Ishikawa (cell line): ENCODE measurements around the gene NPFFR1.

Experiments
- CEBPB ChIP-seq: IDR thresholded peaks from 2 replicates; pipeline ENCODE4 v1.6.1; 2012
- CREB1 ChIP-seq: IDR thresholded peaks from 2 replicates; pipeline ENCODE4 v1.6.1; 2012; ENCODE audit warnings: low read depth
- EGR1 ChIP-seq: IDR thresholded peaks from 2 replicates; pipeline ENCODE4 v1.6.1; 2012
- EP300 ChIP-seq: IDR thresholded peaks from 2 replicates; pipeline ENCODE4 v1.6.1; 2012; ENCODE audit warnings: borderline replicate concordance
- FOXM1 ChIP-seq: IDR thresholded peaks from 2 replicates; pipeline ENCODE4 v1.6.1; 2012; ENCODE audit warnings: low read depth, borderline replicate concordance
- NFIC ChIP-seq: IDR thresholded peaks from 2 replicates; pipeline ENCODE4 v1.6.1; 2012
- RAD21 ChIP-seq: IDR thresholded peaks from 2 replicates; pipeline ENCODE4 v1.6.1; 2012; ENCODE audit warnings: low read depth
- TAF1 ChIP-seq: IDR thresholded peaks from 2 replicates; pipeline ENCODE4 v1.6.1; 2012; ENCODE audit warnings: low read depth, mild to moderate bottlenecking
- TCF12 ChIP-seq: IDR thresholded peaks from 2 replicates; pipeline ENCODE4 v1.6.1; 2012; ENCODE audit warnings: low read depth
- TEAD4 ChIP-seq: IDR thresholded peaks from 2 replicates; pipeline ENCODE4 v1.6.1; 2012
- YY1 ChIP-seq: IDR thresholded peaks from 2 replicates; pipeline ENCODE4 v1.6.1; 2012; ENCODE audit warnings: low read depth
- ZBTB7A ChIP-seq: IDR thresholded peaks from 2 replicates; pipeline ENCODE4 v1.6.1; 2012; ENCODE audit warnings: low read depth
- TF ChIP-seq, protein P1 (sequence below): IDR thresholded peaks from 2 replicates; pipeline ENCODE4 v1.6.1; 2012
- TF ChIP-seq, protein P2 (sequence below): IDR thresholded peaks from 2 replicates; pipeline ENCODE4 v1.6.1; 2012; ENCODE audit warnings: low read depth, mild to moderate bottlenecking
- TF ChIP-seq, protein P3 (sequence below): IDR thresholded peaks from 2 replicates; pipeline ENCODE4 v1.6.1; 2012

Gene NPFFR1

DNA sequence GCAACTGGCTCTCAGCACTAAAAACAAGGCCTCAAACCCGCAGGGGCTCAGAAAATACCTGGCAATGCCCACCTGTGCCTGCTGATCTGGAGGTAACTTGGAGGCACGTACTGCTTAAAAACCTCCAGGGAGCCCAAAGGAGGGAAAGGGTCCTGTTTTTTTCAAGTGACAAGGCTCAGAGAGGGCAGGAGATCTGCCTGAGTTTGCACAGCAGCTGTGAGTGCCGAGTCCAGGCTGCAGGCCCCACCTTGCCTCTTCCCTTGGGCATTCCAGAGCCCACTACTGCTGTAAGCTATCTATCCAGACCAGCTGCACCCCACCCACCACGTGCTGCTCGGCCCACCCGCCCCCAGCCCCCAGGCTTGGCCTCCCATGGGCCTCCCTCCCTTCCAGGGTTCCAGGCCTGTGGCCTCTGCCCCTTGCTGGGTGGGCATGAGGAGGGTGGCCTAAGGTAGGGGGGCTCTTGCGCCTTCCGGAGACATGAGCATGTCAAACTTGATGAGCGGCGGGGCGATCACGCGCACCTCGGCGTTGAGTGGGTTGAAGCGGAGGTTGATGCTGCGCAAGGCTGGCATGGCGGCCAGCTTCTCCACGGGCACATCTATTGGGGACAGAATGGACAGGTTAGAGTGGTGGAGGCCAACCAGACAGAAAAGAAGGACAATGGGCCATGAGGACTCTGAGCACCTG is 17.2 kb upstream of the NPFFR1 start:
- no peak for TF ChIP-seq CREB1
- TF ChIP-seq, protein P1, sequence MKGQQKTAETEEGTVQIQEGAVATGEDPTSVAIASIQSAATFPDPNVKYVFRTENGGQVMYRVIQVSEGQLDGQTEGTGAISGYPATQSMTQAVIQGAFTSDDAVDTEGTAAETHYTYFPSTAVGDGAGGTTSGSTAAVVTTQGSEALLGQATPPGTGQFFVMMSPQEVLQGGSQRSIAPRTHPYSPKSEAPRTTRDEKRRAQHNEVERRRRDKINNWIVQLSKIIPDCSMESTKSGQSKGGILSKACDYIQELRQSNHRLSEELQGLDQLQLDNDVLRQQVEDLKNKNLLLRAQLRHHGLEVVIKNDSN = no peak
- no peak for TF ChIP-seq CEBPB
- no peak for TF ChIP-seq EP300
- TF ChIP-seq ZBTB7A = no peak
- TF ChIP-seq, protein P2, sequence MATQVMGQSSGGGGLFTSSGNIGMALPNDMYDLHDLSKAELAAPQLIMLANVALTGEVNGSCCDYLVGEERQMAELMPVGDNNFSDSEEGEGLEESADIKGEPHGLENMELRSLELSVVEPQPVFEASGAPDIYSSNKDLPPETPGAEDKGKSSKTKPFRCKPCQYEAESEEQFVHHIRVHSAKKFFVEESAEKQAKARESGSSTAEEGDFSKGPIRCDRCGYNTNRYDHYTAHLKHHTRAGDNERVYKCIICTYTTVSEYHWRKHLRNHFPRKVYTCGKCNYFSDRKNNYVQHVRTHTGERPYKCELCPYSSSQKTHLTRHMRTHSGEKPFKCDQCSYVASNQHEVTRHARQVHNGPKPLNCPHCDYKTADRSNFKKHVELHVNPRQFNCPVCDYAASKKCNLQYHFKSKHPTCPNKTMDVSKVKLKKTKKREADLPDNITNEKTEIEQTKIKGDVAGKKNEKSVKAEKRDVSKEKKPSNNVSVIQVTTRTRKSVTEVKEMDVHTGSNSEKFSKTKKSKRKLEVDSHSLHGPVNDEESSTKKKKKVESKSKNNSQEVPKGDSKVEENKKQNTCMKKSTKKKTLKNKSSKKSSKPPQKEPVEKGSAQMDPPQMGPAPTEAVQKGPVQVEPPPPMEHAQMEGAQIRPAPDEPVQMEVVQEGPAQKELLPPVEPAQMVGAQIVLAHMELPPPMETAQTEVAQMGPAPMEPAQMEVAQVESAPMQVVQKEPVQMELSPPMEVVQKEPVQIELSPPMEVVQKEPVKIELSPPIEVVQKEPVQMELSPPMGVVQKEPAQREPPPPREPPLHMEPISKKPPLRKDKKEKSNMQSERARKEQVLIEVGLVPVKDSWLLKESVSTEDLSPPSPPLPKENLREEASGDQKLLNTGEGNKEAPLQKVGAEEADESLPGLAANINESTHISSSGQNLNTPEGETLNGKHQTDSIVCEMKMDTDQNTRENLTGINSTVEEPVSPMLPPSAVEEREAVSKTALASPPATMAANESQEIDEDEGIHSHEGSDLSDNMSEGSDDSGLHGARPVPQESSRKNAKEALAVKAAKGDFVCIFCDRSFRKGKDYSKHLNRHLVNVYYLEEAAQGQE = no peak
- TF ChIP-seq YY1 = no peak
- TF ChIP-seq TCF12 = no peak

DNA sequence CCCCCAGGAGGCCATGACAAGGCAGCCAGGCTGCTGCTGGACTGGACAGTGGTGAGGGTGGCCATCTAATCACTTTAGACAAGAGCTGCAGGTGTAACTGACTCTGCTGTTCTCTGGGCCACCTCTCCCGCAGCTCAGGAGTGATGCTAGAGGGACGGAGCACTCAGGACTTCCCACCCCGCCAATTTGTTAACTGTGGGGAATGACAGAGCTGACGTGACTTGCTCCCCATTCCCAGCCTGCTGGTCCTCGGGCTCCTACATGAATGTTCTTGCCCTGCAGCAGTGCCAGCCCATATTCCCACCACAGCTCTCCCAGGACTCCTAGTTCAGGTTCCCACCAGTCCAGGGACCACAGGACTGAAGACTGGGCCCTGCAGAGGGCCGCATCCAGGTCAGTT is 16.7 kb upstream of the NPFFR1 start:
- TF ChIP-seq TEAD4 = no peak
- no peak for TF ChIP-seq CREB1

DNA sequence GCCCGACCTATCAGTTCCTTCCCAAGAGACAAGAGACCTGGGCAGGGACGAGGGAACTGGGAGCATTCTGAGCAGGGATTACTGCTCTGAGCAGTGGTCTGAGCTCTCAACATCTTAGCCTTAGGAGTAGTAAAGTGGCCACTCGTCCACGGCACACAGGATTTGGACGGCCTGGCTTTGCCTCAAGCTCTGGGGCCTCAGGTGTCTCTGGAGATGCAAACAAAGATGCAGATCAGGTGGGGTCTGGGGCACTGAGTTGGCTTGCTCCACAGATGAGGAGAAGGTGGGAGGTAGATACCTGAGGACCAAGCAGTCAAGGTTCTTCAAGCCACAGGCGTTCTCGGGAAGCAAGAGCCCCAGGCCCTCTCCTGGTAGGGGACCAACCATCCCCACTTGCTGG is 16.1 kb upstream of the NPFFR1 start:
- TF ChIP-seq, protein P1 = no peak
- no peak for TF ChIP-seq YY1
- TF ChIP-seq, protein P3, sequence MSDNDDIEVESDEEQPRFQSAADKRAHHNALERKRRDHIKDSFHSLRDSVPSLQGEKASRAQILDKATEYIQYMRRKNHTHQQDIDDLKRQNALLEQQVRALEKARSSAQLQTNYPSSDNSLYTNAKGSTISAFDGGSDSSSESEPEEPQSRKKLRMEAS = no peak
- no peak for TF ChIP-seq EGR1
- TF ChIP-seq RAD21 = no peak
- no peak for TF ChIP-seq TAF1
- no peak for TF ChIP-seq CREB1
- TF ChIP-seq TCF12 = no peak
- TF ChIP-seq CEBPB = no peak

DNA sequence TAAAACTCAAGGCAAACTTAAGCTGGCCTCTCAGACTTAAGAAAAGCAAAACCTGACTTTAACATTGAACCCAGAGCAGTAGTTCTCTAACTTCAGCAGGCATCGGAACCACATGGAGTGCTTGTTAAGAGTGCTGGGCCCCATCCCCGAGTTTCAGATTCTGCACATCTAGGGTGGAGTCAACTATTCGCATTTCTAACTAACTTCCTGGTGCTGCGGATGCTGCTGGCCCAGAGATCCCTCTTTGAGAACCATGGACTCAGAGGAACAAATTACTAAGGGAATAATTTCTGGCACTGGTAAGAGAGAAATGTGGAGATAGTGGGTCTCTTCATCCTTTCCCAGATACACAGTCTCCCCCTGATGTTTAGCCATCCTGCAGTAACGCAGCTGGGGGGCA is 14.6 kb upstream of the NPFFR1 start:
- TF ChIP-seq ZBTB7A = no peak
- no peak for TF ChIP-seq YY1
- no peak for TF ChIP-seq EGR1
- TF ChIP-seq EP300 = no peak
- no peak for TF ChIP-seq TEAD4
- no peak for TF ChIP-seq FOXM1
- TF ChIP-seq NFIC = no peak
- no peak for TF ChIP-seq RAD21
- TF ChIP-seq CEBPB = no peak
- no peak for TF ChIP-seq TAF1
- TF ChIP-seq, protein P3 = no peak
- TF ChIP-seq CREB1 = no peak
- TF ChIP-seq, protein P1 = no peak
- TF ChIP-seq, protein P2 = no peak

DNA sequence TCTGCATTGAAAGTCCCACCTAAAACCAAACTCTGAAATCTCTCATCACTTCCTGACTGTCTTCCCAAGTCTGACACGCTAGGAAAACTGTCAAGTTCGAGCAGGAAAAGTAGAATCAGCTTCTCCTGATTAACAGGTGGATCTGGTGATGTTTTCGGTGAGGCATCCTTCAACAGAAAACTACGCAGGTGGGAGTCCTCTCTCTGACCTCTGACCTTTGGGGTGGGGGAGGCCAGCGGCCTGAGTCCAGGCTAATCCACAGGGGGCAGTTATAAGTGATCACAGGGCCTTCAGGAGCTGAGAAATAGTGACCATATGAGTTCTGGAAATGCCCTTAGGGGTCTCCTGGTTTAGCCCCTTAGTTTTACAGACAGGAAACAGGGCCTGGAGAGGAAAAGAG is 13.4 kb upstream of the NPFFR1 start:
- TF ChIP-seq EGR1 (no peak), CEBPB (no peak)
- TF ChIP-seq, protein P1 = no peak
- TF ChIP-seq, protein P3 = no peak

DNA sequence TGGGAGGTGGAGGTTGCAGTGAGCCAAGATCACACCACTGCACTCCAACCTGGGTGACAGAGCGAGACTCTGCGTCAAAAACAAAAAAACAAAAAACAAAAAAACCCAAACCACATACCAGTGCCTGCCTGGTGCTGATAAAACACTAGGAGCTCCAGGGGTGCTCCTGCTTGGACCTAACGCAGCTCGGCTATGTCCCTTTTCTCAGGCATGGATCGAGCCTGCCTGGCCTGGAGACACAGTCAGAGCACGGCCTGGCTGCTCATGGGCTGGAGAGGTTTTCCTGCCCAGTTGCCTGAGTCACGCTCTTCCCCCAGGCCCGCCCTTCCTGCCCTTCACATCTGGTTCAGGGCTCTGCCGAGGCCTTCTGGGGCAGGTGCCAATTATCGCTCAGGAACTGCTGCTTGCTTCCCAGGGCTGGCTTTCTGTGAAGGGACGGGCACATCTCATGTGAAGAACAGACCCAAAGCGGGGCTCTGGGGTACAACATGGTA is 12.6 kb upstream of the NPFFR1 start:
- TF ChIP-seq, protein P3 = peak; percentile 34; the same call in 1 of the 2 replicates
- TF ChIP-seq CREB1 = no peak
